NCI-H1436 treated with DMSO at 0.1 percent for 48 hours (cell line): ENCODE results near the gene ANGPTL2.
"Not testable (repeated sequence)": the region's sequence is repeated elsewhere in the genome, so short reads cannot be mapped to it uniquely, and the experiment has no call there.

Experiments
- DNase-seq: peaks from one replicate; lab custom pipeline; 2025; lab: John Stamatoyannopoulos, UW

The ANGPTL2 gene

GRCh38 chr9:127154390-127155191 lies 32.2 kb upstream of the ANGPTL2 start:
- DNase-seq, result no peak

- DNase-seq, result no peak
Observed at GRCh38 chr9:127154003-127154389, 31.6 kb upstream of the ANGPTL2 start.

- no peak for DNase-seq
Observed at GRCh38 chr9:127153501-127153900, 31.1 kb upstream of the ANGPTL2 start.

GRCh38 chr9:127149463-127150390 lies 27.3 kb upstream of the ANGPTL2 start:
- no peak for DNase-seq

- DNase-seq, result no peak
Observed at GRCh38 chr9:127149010-127149409, 26.6 kb upstream of the ANGPTL2 start.

DNA sequence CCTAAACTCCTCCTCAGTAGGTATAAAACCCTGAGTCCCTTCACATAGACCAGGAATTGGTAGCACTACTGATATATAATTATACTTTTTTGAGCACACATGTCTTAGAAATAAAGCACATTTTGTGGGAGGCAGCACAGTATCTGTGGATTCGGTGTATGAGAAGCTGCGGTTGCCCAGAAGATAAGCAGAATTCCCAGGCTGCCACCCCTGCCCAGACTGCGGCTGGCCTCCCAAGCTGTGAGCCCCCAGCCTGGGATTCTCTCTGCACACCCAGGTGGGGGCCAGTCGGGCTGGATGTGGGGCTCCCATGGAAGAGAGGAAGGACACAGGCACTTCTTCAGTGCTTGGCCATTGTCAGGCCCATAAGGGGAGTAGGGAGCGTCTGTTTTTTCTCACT lies 25.6 kb upstream of the ANGPTL2 start:
- no peak for DNase-seq

DNA sequence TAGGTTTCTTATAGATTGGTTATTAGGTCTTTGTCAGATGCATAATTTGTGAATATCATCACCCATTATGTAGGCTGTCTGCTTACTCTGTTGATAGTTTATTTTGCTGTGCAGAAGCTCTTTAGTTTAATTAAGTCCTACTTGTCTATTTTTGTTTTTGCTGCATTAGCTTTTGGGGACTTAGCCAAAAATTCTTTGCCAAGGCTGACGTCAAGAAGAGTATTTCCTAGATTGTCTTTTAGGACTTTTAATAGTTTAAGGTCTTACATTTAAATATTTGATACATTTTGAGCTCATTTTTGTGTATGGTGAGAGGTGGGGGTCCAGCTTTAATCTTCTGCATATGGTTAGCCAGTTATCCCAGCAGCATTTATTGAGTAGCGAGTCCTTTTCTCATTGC lies 24.8 kb upstream of the ANGPTL2 start:
- DNase-seq, result no peak

GRCh38 chr9:127146841-127147240 lies 24.4 kb upstream of the ANGPTL2 start:
- not testable (repeated sequence) for DNase-seq

DNA sequence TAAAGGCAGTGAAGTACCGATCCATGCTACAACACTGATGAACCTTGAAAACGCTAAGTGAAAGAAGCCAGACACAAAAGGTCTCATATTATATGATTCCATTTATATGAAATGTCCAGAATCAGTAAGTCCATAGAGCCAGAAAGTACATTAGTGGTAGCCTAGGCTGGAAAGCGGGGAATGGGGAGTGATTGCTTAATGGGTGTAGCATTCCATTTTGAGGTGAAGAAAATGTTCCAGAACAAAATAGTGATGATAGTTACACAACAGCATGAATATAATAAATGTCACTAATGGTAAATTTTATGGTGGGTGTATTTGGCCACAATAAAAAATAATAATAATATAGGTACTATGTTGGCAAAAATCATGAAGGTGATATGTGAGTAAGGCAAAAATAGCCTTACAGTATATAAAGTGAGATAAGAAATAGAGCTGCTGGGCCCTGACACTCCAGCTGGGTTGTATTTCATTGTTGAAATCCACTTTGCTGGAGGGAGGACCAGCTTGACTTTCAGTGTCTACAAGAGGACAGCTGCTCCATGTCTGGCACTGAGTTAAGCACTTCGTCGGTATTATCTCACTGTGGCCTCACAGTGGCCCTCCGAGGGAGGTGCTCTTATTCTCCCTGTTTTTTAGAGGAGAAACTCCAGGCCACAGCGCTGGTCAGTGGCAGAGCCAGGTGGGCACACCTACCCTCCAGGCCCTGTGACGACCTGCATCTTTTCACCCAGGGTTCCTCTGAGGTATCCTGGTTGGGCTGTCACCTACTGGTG lies 22.4 kb upstream of the ANGPTL2 start:
- DNase-seq, result no peak

DNA sequence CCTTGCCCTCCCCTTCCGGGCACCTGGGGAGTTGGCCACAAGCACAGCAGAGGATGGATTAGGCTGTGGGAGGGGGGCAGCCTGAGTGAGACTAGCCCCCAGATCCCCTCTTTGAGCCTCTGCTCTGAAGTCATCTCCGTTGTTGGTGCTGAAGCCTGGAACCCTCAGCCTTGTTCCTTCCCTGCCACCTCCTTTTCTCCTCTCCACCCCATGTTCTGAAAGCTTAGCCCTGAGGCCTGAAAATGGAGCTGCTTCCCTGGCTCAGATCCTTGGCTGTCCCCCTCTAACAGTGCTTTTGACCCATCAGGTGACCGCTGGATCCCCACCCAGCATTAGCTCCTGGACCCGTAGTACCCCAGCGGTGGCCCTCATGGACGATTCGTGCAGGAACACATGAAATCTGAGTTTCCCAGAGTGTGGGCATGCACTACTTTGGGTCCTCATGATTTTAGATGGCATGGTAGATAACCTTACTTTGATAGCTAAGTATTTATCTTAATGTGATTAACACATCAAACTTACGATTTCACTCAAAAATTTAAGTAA lies 21.6 kb upstream of the ANGPTL2 start:
- no peak for DNase-seq

DNA sequence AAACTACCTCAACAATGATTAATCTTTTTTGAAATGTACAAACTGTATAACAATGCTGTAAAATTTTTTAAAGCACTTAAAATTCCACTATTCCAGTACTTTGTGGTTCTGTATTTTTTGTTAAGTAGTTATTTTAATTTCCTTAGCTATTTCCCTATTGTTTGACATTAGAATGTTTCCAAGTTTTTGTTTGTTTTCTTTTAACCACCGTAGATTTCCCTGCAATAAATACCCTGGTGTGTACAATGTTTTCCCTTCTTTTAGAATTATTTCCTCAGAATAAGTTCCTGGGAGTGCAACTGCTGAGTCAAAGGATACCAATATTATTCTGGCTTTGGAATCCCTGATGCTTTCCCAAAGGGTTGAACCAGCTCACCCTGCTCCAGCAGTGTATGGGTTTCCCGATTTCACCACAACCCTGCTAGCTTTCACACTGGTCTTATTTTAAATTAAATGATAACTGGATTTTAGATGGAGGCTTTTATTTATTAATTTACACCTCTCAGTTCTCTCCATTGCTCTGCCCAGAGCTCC lies 20.6 kb upstream of the ANGPTL2 start:
- DNase-seq, result no peak

GRCh38 chr9:127142291-127142690 lies 19.9 kb upstream of the ANGPTL2 start:
- DNase-seq, result no peak

- DNase-seq, result no peak
Observed at GRCh38 chr9:127140842-127141675, 18.6 kb upstream of the ANGPTL2 start.

GRCh38 chr9:127140181-127140580 lies 17.7 kb upstream of the ANGPTL2 start:
- DNase-seq, result no peak

- no peak for DNase-seq
Observed at GRCh38 chr9:127139775-127140174, 17.3 kb upstream of the ANGPTL2 start.

GRCh38 chr9:127139071-127139731 lies 16.8 kb upstream of the ANGPTL2 start:
- DNase-seq, result no peak

- DNase-seq, result no peak
Observed at GRCh38 chr9:127138444-127138843, 16.0 kb upstream of the ANGPTL2 start.

DNA sequence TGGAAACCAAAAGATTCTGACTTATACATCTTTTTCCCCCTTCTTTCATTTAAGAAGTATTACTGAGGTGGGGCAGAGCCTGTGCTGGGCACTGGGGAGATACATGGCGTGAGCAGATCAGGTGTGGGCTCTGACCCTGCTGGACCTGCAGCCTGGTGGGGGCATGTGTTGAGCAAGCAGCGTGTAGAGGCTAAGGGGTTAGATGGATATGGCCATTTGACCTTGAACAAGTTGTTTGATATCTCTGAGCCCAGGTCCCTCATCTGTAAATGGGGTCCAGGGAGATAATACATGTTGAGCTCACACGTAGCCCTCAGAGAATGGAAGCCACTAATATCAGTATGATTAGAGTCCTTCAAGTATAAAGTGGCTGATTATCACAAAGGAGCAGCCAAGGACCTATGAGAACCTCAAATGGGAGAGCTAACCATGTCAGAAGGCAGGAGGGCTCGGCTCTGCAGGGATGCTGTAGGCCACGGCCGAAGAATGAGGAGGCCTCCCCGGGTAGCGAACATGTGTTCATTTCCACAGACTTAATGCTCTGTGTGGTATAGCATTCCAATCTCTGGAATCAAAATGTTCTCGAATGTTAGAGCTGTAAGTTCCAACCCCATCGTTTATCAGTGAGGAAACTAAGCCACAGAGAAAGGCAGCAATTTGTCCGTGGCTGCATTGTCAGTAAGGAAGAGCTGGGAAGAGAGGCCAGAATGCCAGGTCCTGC lies 15.4 kb upstream of the ANGPTL2 start:
- no peak for DNase-seq

DNA sequence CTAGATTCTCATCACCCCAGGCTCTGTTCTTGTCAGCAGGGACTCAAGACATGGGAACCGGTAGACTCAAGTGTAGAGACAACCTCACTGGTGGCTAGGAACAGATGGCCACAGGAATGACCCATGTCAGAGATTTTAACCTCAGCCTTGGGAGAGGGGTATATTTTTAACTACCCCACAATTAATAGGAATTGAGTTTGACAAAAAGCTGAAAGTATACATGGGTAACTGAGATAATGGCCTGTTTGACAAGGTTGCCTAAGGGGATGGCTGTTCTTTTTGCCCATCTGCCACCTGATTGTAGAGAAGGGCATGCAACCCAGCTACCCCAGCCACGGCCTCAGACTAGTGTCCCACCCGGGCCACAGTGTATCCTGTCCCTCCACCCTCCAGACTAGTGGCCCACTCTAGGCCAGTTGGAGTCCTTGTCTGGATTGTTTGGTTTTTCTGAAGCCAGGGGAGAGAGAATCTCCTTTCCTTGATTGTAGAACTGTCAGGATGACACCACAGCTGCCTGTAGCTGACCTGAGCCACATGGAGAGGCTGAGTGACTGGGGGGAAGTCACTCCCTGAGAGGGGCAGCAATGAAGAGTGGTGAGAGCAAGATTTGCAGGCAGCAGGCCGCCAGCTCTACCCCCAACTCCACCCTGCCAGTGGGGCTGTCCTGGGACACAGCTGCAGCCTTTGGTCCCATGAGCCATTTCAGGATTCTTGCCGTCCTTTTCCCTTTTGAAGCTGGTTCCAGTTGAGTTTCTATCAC lies 14.6 kb upstream of the ANGPTL2 start:
- DNase-seq, result no peak
